ENCODE data around the gene STPG2. TPM values are rescaled to one million over a fixed set of nuclear protein-coding genes. Genes with fewer than 3 reads are reported as not detected.

STPG2 gene
- total RNA-seq, 4 donors from 2014 or later: 0.79 to 1.2 TPM; not detected in 2

DNA sequence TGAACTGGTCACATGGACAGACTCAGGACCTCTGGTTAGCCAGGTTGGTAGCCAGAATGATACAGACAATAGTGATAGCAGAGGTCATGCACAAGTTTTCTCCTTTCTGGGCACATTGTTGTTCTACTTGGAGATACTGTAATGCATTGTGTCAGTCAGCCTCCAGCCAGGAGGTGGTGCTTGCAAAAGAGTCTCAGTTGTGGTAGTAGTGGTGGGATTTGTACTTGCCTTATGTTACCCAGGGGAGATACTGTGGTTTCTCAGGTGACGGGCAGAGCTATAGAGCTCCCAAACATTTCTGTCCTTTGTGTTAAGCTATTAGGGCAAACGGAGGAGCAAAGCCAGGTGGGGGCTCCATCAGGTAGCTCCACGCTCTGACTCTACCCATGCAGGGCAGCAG lies 190.5 kb downstream of the STPG2 start:
- H3K27me3 ChIP-seq: no peaks in the 10 kb centered on the region
- TF ChIP-seq EP300 (IDR thresholded peaks at IDR 0.05; ENCODE audit: low read depth): no peak
- TF ChIP-seq CTCF (IDR thresholded peaks at IDR 0.05): no peak
- TF ChIP-seq POLR2AphosphoS5 (IDR thresholded peaks at IDR 0.05): no peak
- H3K9me3 ChIP-seq: no peaks in the 10 kb centered on the region
- intact Hi-C loops (cut with DNase I; ENCODE audit: low total_unique reads): no loop called here
- no peaks in the 10 kb centered on the region for H3K36me3 ChIP-seq
- H3K27ac ChIP-seq: no peak overlapping the region
- in situ Hi-C loops (cut with MboI; ENCODE audit: low pct_ligation_motif_present in 1 of 4, low pct_unique_long_range_greater_than_20kb in 1 of 4, low sequenced_read_pairs in 3 of 4): no loop called here
- WGBS, 2 donors (ENCODE audit: low coverage in 1 of 2): 71% methylated on average over 3 of the region's 3 CpGs; no CpG with 5 or more reads in 1 of the 2 donors
- no peak overlapping the region for H3K4me3 ChIP-seq
- DNase-seq: no peak
- H3K4me1 ChIP-seq: no peaks in the 10 kb centered on the region

- no peak for TF ChIP-seq POLR2A (IDR thresholded peaks at IDR 0.05)
- TF ChIP-seq CTCF (IDR thresholded peaks at IDR 0.05): no peak
- no peak for TF ChIP-seq EP300 (IDR thresholded peaks at IDR 0.05; ENCODE audit: low read depth)
- TF ChIP-seq POLR2AphosphoS5 (IDR thresholded peaks at IDR 0.05): no peak
- H3K4me3 ChIP-seq: no peak overlapping the region
- no peaks in the 10 kb centered on the region for H3K36me3 ChIP-seq
- intact Hi-C loops (cut with DNase I; ENCODE audit: low total_unique reads) (no loop called here), in situ Hi-C loops (cut with MboI; ENCODE audit: low pct_ligation_motif_present in 1 of 4, low pct_unique_long_range_greater_than_20kb in 1 of 4, low sequenced_read_pairs in 3 of 4) (no loop called here)
- no peaks in the 10 kb centered on the region for H3K4me1 ChIP-seq
- H3K27me3 ChIP-seq: no peaks in the 10 kb centered on the region
- DNase-seq: no peak
- no peak overlapping the region for H3K27ac ChIP-seq
- no peaks in the 10 kb centered on the region for H3K9me3 ChIP-seq
Measured at GRCh38 chr4:97950836-97951235, 192.4 kb downstream of the STPG2 start.

DNA sequence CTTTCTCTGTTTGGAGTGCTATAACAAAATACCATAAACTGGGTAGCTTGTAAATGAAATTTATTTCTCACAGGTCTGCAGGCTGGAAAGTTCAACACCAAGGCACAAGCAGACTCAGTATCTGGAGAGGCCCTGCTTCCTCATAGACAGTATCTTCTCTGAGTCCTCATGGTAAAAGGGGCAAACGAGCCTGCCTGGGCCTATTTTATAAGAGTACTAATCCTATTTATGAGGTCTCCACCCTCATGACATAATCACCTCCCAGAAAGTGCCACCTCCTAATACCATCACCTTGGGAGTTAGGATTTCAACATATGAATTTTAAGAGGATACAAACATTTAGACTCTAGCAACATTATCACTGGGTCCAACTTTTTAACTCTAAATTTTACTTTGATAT lies 200.3 kb downstream of the STPG2 start:
- DNase-seq: no peak
- Histone ChIP-seq H3K27ac (no peak overlapping the region), H3K27me3 (no peaks in the 10 kb centered on the region), H3K36me3 (no peaks in the 10 kb centered on the region), H3K4me3 (no peak overlapping the region), H3K4me1 (no peaks in the 10 kb centered on the region), H3K9me3 (peaks cover 5 to 13% of the 10 kb centered on the region in 2 donors)
- in situ Hi-C loops (cut with MboI; ENCODE audit: low pct_ligation_motif_present in 1 of 4, low pct_unique_long_range_greater_than_20kb in 1 of 4, low sequenced_read_pairs in 3 of 4) (no loop called here), intact Hi-C loops (cut with DNase I; ENCODE audit: low total_unique reads) (no loop called here)
- 37 to 40% methylated on average over 1 of the region's 1 CpG for WGBS, 2 donors (ENCODE audit: low coverage in 1 of 2)
- TF ChIP-seq CTCF (IDR thresholded peaks at IDR 0.05) (no peak), POLR2A (IDR thresholded peaks at IDR 0.05) (no peak), POLR2AphosphoS5 (IDR thresholded peaks at IDR 0.05) (no peak), EP300 (IDR thresholded peaks at IDR 0.05; ENCODE audit: low read depth) (no peak)

GRCh38 chr4:97942137-97942536 lies 201.1 kb downstream of the STPG2 start:
- WGBS, 2 donors (ENCODE audit: low coverage in 1 of 2): 64 to 74% methylated on average over 1 of the region's 1 CpG
- Histone ChIP-seq H3K4me1 (no peaks in the 10 kb centered on the region), H3K9me3 (peaks cover 5 to 13% of the 10 kb centered on the region in 2 donors), H3K27me3 (no peaks in the 10 kb centered on the region), H3K27ac (no peak overlapping the region), H3K36me3 (no peaks in the 10 kb centered on the region), H3K4me3 (no peak overlapping the region)
- DNase-seq: no peak
- in situ Hi-C loops (cut with MboI; ENCODE audit: low pct_ligation_motif_present in 1 of 4, low pct_unique_long_range_greater_than_20kb in 1 of 4, low sequenced_read_pairs in 3 of 4): no loop called here
- TF ChIP-seq POLR2AphosphoS5 (IDR thresholded peaks at IDR 0.05): no peak
- no peak for TF ChIP-seq EP300 (IDR thresholded peaks at IDR 0.05; ENCODE audit: low read depth)
- no peak for TF ChIP-seq POLR2A (IDR thresholded peaks at IDR 0.05)
- TF ChIP-seq CTCF (IDR thresholded peaks at IDR 0.05): no peak
- intact Hi-C loops (cut with DNase I; ENCODE audit: low total_unique reads): no loop called here

Data from transverse colon (tissue), 4 donors.